Ammon's horn (tissue), 1 donor: ENCODE results near the gene VAMP4.
"Not testable (repeated sequence)": the region's sequence is repeated elsewhere in the genome, so short reads cannot be mapped to it uniquely, and the experiment has no call there.

Source experiments
- DNase-seq: peaks from one replicate; pipeline ENCODE4 v3.0.0-alpha.2; 2016; ENCODE audit warnings: low spot score

VAMP4 gene

GRCh38 chr1:171751221-171751620, 9.4 kb upstream of the VAMP4 start:
- no peak for DNase-seq

- DNase-seq, result no peak
Measured at GRCh38 chr1:171748651-171749050, 6.8 kb upstream of the VAMP4 start.

GRCh38 chr1:171744986-171745385, 3.1 kb upstream of the VAMP4 start:
- DNase-seq, result no peak

GRCh38 chr1:171743081-171743870, 1.4 kb upstream of the VAMP4 start:
- DNase-seq, result peak; percentile 23

GRCh38 chr1:171742577-171742922, 685 bp upstream of the VAMP4 start:
- peak; percentile 67 for DNase-seq

GRCh38 chr1:171740987-171741871, 636 bp downstream of the VAMP4 start:
- DNase-seq, result peak; percentile 43

GRCh38 chr1:171740356-171740863, 1.5 kb downstream of the VAMP4 start:
- no peak for DNase-seq

GRCh38 chr1:171739656-171740055, 2.2 kb downstream of the VAMP4 start:
- no peak for DNase-seq

GRCh38 chr1:171738911-171739310, 3.0 kb downstream of the VAMP4 start:
- DNase-seq, result no peak

GRCh38 chr1:171736196-171736595, 5.7 kb downstream of the VAMP4 start:
- DNase-seq, result no peak

- no peak for DNase-seq
Measured at GRCh38 chr1:171730052-171730451, 11.8 kb downstream of the VAMP4 start.

- DNase-seq, result peak; percentile 22
Measured at GRCh38 chr1:171727778-171728177, 14.1 kb downstream of the VAMP4 start.

- not testable (repeated sequence) for DNase-seq
Measured at GRCh38 chr1:171723180-171723579, 18.7 kb downstream of the VAMP4 start.

GRCh38 chr1:171718848-171719247, 23.0 kb downstream of the VAMP4 start:
- DNase-seq, result no peak

GRCh38 chr1:171718216-171718615, 23.6 kb downstream of the VAMP4 start:
- DNase-seq, result no peak

- DNase-seq, result no peak
Measured at GRCh38 chr1:171717062-171717718, 24.7 kb downstream of the VAMP4 start.

- DNase-seq, result no peak
Measured at GRCh38 chr1:171716616-171717015, 25.2 kb downstream of the VAMP4 start.

GRCh38 chr1:171715813-171716251, 26.0 kb downstream of the VAMP4 start:
- no peak for DNase-seq

- no peak for DNase-seq
Measured at GRCh38 chr1:171712341-171712740, 29.5 kb downstream of the VAMP4 start.

GRCh38 chr1:171711643-171712042, 30.2 kb downstream of the VAMP4 start:
- DNase-seq, result no peak

- no peak for DNase-seq
Measured at GRCh38 chr1:171707583-171707982, 34.3 kb downstream of the VAMP4 start.

- DNase-seq, result no peak
Measured at GRCh38 chr1:171702598-171702997, 39.3 kb downstream of the VAMP4 start.
